Esophagus squamous epithelium (tissue), 4 donors: Measurements from ENCODE around the gene SIMC1.

Experiments used
- POLR2A ChIP-seq, 4 donors: fragments of 450-650 bp; IDR thresholded peaks; one replicate each; pipeline ENCODE4 v1.6.1; 2017; ENCODE audit warnings: antibody characterized with exemption in 4 of 4, mild to moderate bottlenecking in 4 of 4, moderate library complexity in 3 of 4
- TF ChIP-seq, protein P1 (sequence below), 6 experiments: fragments of 450-650 bp in 4 of 6; fragments of 200-600 bp in 2 of 6; sonication (generic) in 2 of 6; IDR thresholded peaks; one replicate each; pipeline ENCODE4 v1.5.1; 2016 to 2019; ENCODE audit warnings: antibody characterized with exemption in 6 of 6, mild to moderate bottlenecking in 4 of 6, moderate library complexity in 4 of 6

DNA sequence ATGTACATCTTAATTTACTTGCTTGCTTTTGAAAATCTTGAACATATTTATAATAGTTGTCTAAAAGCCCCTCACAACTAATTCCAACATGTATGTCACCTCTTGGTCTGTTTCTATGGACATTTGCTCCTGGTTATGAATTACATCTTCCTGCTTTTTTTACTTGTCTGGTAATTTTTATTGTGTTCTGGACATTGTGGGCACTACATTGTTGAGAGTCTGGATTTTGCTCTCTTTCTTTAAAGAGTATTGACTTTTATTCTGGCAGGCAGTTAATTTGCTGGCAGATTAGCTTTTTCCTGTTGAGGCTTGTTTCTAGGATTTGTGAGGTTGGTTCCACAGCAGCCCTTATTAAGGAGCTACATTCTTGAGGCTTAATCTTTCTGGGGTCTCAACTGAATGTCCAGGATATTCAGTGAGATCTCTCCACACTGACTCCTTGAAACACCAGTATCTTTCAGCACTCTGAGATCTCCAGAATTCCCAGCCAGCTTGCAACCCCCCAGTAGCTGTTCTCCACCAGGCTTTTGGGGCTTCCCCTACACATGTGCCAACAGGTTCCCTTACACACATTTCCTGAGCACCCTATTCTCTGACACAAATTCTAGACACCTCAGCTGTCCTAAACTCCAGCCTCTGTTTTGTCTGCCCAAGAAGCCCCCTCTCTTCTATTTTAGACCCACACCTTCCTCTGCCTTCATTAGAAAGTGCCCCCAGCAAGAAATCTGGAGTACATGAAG is 96.0 kb downstream of the SIMC1 start:
- no peak for TF ChIP-seq POLR2A (IDR thresholded peaks at IDR 0.05)
- TF ChIP-seq, protein P1, sequence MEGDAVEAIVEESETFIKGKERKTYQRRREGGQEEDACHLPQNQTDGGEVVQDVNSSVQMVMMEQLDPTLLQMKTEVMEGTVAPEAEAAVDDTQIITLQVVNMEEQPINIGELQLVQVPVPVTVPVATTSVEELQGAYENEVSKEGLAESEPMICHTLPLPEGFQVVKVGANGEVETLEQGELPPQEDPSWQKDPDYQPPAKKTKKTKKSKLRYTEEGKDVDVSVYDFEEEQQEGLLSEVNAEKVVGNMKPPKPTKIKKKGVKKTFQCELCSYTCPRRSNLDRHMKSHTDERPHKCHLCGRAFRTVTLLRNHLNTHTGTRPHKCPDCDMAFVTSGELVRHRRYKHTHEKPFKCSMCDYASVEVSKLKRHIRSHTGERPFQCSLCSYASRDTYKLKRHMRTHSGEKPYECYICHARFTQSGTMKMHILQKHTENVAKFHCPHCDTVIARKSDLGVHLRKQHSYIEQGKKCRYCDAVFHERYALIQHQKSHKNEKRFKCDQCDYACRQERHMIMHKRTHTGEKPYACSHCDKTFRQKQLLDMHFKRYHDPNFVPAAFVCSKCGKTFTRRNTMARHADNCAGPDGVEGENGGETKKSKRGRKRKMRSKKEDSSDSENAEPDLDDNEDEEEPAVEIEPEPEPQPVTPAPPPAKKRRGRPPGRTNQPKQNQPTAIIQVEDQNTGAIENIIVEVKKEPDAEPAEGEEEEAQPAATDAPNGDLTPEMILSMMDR (IDR thresholded peaks at IDR 0.05) = no peak
